Measurements from ENCODE around the gene PTPRN2.

DNA sequence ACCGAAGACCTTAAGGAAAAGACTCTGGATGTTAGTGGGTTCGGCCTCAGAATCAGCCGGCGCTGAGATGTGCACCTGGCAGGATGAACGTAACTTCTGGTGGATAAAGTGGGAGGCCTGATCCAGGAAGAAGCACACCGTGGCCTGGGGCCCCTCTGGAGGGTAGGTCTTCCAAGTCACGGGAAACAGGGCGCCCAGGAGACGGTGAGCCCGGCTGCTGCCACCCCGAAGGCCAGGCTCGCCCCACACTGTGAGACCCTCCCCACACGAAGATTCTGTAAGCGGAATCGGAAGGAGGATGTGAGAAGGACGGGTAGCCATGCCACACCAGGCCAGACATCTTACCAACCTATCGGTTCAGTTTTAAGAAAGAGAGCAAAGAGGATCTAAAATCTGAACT is 971.8 kb downstream of the PTPRN2 start:
- TF ChIP-seq, protein P1, sequence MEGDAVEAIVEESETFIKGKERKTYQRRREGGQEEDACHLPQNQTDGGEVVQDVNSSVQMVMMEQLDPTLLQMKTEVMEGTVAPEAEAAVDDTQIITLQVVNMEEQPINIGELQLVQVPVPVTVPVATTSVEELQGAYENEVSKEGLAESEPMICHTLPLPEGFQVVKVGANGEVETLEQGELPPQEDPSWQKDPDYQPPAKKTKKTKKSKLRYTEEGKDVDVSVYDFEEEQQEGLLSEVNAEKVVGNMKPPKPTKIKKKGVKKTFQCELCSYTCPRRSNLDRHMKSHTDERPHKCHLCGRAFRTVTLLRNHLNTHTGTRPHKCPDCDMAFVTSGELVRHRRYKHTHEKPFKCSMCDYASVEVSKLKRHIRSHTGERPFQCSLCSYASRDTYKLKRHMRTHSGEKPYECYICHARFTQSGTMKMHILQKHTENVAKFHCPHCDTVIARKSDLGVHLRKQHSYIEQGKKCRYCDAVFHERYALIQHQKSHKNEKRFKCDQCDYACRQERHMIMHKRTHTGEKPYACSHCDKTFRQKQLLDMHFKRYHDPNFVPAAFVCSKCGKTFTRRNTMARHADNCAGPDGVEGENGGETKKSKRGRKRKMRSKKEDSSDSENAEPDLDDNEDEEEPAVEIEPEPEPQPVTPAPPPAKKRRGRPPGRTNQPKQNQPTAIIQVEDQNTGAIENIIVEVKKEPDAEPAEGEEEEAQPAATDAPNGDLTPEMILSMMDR (conservative IDR thresholded peaks at IDR 0.05; ENCODE audit: low read length), result no peak
- TF ChIP-seq EZH2phosphoT487 (IDR thresholded peaks at IDR 0.05; ENCODE audit: borderline replicate concordance, low read depth, low read length), result no peak

Measured in OCI-LY7 (cell line).